ENCODE measurements around the gene TTLL11. TPM values are rescaled to one million over a fixed set of nuclear protein-coding genes. Genes with fewer than 3 reads are reported as not detected.

Gene TTLL11
- total and polyA plus RNA-seq, 9 donors = 14.2 to 29.3 (median 20.1) TPM

DNA sequence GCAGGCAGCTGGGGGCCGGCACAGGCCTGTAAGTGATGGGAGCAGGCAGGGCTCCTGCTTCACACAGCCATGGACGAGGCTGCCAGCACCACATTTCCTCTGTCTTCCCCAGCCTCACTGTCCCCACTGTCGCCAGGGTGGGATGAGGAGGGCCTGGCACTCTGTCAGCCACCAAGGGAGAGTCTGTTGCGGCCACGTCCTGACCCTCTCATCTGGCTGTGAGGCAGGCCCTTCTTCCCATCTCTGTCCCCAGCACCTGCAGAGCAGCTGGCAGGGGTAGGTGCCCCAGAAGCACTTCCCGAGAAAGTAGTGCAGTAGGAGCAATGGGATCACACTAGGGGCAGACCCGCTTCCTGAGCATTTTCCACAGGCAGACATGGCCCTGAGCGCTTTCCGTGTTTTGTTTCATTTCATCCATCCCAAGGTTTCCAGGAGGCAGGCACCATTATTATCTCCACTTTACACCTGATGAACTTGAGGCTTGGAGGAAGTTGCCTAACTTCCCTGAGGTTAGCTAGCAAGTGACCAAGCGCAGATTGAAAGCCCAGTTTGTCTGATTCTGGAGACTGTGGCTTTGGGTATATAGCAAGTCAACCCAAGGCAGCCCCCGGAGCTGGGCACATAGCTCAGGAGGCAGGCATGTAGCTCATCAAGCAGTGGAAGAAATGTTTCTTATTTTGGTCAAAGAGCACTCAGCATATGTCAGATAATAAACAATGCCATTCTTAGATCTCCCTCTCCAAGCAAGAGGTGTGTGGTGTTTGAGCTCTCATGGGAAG lies 239.3 kb downstream of the TTLL11 start:
- no peak for DNase-seq
- peaks cover 6% of the 10 kb centered on the region for H3K36me3 ChIP-seq (ENCODE audit: control insufficient read depth, insufficient read depth, low read length)
- WGBS (ENCODE audit: insufficient coverage) = 68% methylated on average over 6 of the region's 11 CpGs
- no peak overlapping the region for H3K4me3 ChIP-seq (ENCODE audit: low read length)
- H3K27ac ChIP-seq (ENCODE audit: low read length) = no peak overlapping the region
- H3K4me1 ChIP-seq (ENCODE audit: control insufficient read depth, insufficient read depth, low read length) = peaks cover 21% of the 10 kb centered on the region
- peaks cover 3% of the 10 kb centered on the region for H3K9me3 ChIP-seq (replicated peaks; ENCODE audit: control insufficient read depth, low read depth, low read length)
- no peaks in the 10 kb centered on the region for H3K27me3 ChIP-seq (ENCODE audit: control insufficient read depth, insufficient read depth, low read length)

GRCh38 chr9:121852651-121853616 lies 240.2 kb downstream of the TTLL11 start:
- Histone ChIP-seq H3K9me3 (replicated peaks; ENCODE audit: control insufficient read depth, low read depth, low read length) (peaks cover 7% of the 10 kb centered on the region), H3K27ac (ENCODE audit: low read length) (peak overlapping the region; percentile 20), H3K36me3 (ENCODE audit: control insufficient read depth, insufficient read depth, low read length) (no peaks in the 10 kb centered on the region), H3K4me1 (ENCODE audit: control insufficient read depth, insufficient read depth, low read length) (peaks cover 21% of the 10 kb centered on the region), H3K4me3 (ENCODE audit: low read length) (no peak overlapping the region), H3K27me3 (ENCODE audit: control insufficient read depth, insufficient read depth, low read length) (no peaks in the 10 kb centered on the region)
- peak; percentile 80 for DNase-seq
- 65% methylated on average over 22 of the region's 29 CpGs for WGBS (ENCODE audit: insufficient coverage)

DNA sequence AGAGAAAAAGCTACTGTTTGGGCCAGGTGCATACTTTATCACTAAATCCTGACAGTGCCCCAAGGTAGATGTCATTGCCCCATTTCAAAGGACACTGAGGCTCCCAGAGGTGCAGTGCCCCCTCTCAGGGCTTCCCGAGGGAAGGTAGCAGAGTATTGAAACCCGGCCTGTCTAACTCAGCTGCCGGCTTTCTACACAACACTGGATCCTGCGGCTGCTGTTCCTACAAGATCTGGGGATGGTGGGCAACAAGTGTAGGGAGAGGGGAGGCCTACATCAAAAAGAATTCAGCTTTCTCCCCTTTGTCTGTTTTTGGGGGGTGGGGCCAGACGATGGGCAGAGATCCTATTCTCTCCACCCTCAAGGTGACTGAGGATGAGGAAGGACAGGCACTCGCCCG lies 240.9 kb downstream of the TTLL11 start:
- Histone ChIP-seq H3K4me3 (ENCODE audit: low read length) (no peak overlapping the region), H3K36me3 (ENCODE audit: control insufficient read depth, insufficient read depth, low read length) (no peaks in the 10 kb centered on the region), H3K27me3 (ENCODE audit: control insufficient read depth, insufficient read depth, low read length) (no peaks in the 10 kb centered on the region), H3K27ac (ENCODE audit: low read length) (peak overlapping the region; percentile 35), H3K4me1 (ENCODE audit: control insufficient read depth, insufficient read depth, low read length) (peaks cover 21% of the 10 kb centered on the region), H3K9me3 (replicated peaks; ENCODE audit: control insufficient read depth, low read depth, low read length) (peaks cover 7% of the 10 kb centered on the region)
- no CpG with 5 or more reads among the region's 7 CpGs for WGBS (ENCODE audit: insufficient coverage)
- no peak for DNase-seq

DNA sequence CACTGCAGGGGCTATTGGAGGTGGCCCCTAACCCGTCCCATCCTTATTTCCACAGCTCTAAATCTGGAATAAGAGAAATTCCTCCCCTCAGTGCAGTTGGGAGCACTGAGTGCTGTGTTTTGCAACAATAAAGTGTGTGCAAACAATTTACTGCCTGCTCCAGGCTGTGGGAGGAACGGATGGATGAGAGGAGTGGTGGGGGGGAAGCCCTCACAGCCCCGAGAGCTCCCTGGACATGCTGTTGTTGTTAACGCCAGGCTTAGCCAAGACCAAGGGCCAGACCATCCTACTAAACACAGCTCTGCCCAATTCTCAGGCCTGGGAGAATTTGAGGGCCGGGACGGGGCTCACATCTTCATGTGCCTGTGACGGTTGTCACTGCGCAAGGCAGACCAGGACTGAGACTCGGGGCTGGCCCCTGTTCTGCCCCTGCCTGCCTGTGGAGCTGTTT lies 241.4 kb downstream of the TTLL11 start:
- H3K4me3 ChIP-seq (ENCODE audit: low read length) = no peak overlapping the region
- WGBS (ENCODE audit: insufficient coverage) = 21% methylated on average over 5 of the region's 9 CpGs
- no peaks in the 10 kb centered on the region for H3K27me3 ChIP-seq (ENCODE audit: control insufficient read depth, insufficient read depth, low read length)
- H3K9me3 ChIP-seq (replicated peaks; ENCODE audit: control insufficient read depth, low read depth, low read length) = peaks cover 7% of the 10 kb centered on the region
- H3K36me3 ChIP-seq (ENCODE audit: control insufficient read depth, insufficient read depth, low read length) = no peaks in the 10 kb centered on the region
- peaks cover 21% of the 10 kb centered on the region for H3K4me1 ChIP-seq (ENCODE audit: control insufficient read depth, insufficient read depth, low read length)
- peak overlapping the region; percentile 35 for H3K27ac ChIP-seq (ENCODE audit: low read length)
- DNase-seq = peak; percentile 75

- Histone ChIP-seq H3K4me3 (ENCODE audit: low read length) (no peak overlapping the region), H3K4me1 (ENCODE audit: control insufficient read depth, insufficient read depth, low read length) (peaks cover 21% of the 10 kb centered on the region), H3K27ac (ENCODE audit: low read length) (no peak overlapping the region), H3K36me3 (ENCODE audit: control insufficient read depth, insufficient read depth, low read length) (no peaks in the 10 kb centered on the region), H3K27me3 (ENCODE audit: control insufficient read depth, insufficient read depth, low read length) (no peaks in the 10 kb centered on the region), H3K9me3 (replicated peaks; ENCODE audit: control insufficient read depth, low read depth, low read length) (peaks cover 7% of the 10 kb centered on the region)
- WGBS (ENCODE audit: insufficient coverage) = 88% methylated on average over 2 of the region's 2 CpGs
- no peak for DNase-seq
These were observed 242.7 kb downstream of the TTLL11 start for GRCh38 chr9:121850366-121850765.

GRCh38 chr9:121849554-121849953 lies 243.6 kb downstream of the TTLL11 start:
- no peak for DNase-seq
- H3K9me3 ChIP-seq (replicated peaks; ENCODE audit: control insufficient read depth, low read depth, low read length) = peaks cover 12% of the 10 kb centered on the region
- H3K4me1 ChIP-seq (ENCODE audit: control insufficient read depth, insufficient read depth, low read length) = peaks cover 21% of the 10 kb centered on the region
- no peaks in the 10 kb centered on the region for H3K36me3 ChIP-seq (ENCODE audit: control insufficient read depth, insufficient read depth, low read length)
- H3K27ac ChIP-seq (ENCODE audit: low read length) = no peak overlapping the region
- no peak overlapping the region for H3K4me3 ChIP-seq (ENCODE audit: low read length)
- WGBS (ENCODE audit: insufficient coverage) = no CpG with 5 or more reads among the region's 4 CpGs
- no peaks in the 10 kb centered on the region for H3K27me3 ChIP-seq (ENCODE audit: control insufficient read depth, insufficient read depth, low read length)

DNA sequence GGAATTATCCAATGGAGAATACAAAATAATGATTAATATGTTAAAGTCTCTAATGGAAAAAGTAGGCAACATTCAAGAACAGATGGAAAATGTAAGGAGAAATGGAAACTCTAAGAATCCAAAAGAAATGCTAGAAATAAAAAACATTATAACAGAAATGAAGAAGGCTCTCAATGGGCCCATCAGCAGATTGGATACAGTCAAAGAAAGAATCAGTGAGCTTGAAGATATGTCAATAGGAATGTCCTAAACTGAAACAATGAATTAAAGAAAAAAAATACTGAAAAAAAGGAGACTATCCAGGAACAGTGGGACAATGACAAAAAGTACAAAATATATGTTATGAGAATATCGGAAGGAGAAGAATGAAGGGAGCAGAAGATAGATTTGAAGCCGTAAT lies 248.5 kb downstream of the TTLL11 start:
- no peak for DNase-seq
- Histone ChIP-seq H3K4me3 (ENCODE audit: low read length) (no peak overlapping the region), H3K4me1 (ENCODE audit: control insufficient read depth, insufficient read depth, low read length) (no peaks in the 10 kb centered on the region), H3K27ac (ENCODE audit: low read length) (no peak overlapping the region), H3K9me3 (replicated peaks; ENCODE audit: control insufficient read depth, low read depth, low read length) (peaks cover 10% of the 10 kb centered on the region), H3K27me3 (ENCODE audit: control insufficient read depth, insufficient read depth, low read length) (no peaks in the 10 kb centered on the region), H3K36me3 (ENCODE audit: control insufficient read depth, insufficient read depth, low read length) (no peaks in the 10 kb centered on the region)
- no CpG with 5 or more reads among the region's 2 CpGs for WGBS (ENCODE audit: insufficient coverage)

DNA sequence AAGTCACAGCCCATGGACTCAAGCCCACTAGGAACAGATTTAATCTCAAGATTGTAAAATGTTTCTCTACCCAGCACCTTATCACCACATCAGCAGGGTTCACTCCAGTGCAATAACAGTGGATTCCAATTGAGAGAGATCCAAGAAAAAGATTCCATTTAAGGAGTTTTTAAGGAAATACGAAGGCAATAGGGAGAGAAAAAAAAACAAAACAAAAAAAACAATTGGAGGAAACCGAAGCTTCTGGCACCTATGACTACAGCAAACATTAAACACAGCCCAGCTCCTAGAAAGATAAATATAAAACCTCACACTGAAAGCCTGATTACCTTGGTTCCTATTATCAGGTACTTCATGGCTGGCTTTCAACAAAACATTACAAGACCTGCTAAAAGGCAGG lies 249.0 kb downstream of the TTLL11 start:
- Histone ChIP-seq H3K4me3 (ENCODE audit: low read length) (no peak overlapping the region), H3K4me1 (ENCODE audit: control insufficient read depth, insufficient read depth, low read length) (no peaks in the 10 kb centered on the region), H3K27ac (ENCODE audit: low read length) (no peak overlapping the region), H3K27me3 (ENCODE audit: control insufficient read depth, insufficient read depth, low read length) (no peaks in the 10 kb centered on the region), H3K36me3 (ENCODE audit: control insufficient read depth, insufficient read depth, low read length) (no peaks in the 10 kb centered on the region), H3K9me3 (replicated peaks; ENCODE audit: control insufficient read depth, low read depth, low read length) (peaks cover 8% of the 10 kb centered on the region)
- DNase-seq = no peak
- no CpG with 5 or more reads among the region's 2 CpGs for WGBS (ENCODE audit: insufficient coverage)

GRCh38 chr9:121842612-121842978 lies 250.5 kb downstream of the TTLL11 start:
- H3K27ac ChIP-seq (ENCODE audit: low read length) = no peak overlapping the region
- H3K36me3 ChIP-seq (ENCODE audit: control insufficient read depth, insufficient read depth, low read length) = no peaks in the 10 kb centered on the region
- H3K27me3 ChIP-seq (ENCODE audit: control insufficient read depth, insufficient read depth, low read length) = no peaks in the 10 kb centered on the region
- H3K9me3 ChIP-seq (replicated peaks; ENCODE audit: control insufficient read depth, low read depth, low read length) = peaks cover 5% of the 10 kb centered on the region
- no peak overlapping the region for H3K4me3 ChIP-seq (ENCODE audit: low read length)
- WGBS (ENCODE audit: insufficient coverage) = 57% methylated on average over 1 of the region's 2 CpGs
- no peak for DNase-seq
- H3K4me1 ChIP-seq (ENCODE audit: control insufficient read depth, insufficient read depth, low read length) = no peaks in the 10 kb centered on the region
